ENCODE results near the gene KRT77.

The KRT77 gene

GRCh38 chr12:52677671-52678070, 25.7 kb downstream of the KRT77 start:
- no peak for DNase-seq (ENCODE audit: low spot score)
- TF ChIP-seq CTCF (IDR thresholded peaks at IDR 0.05; ENCODE audit: extremely low read depth, insufficient read depth, missing control alignments) = no peak
- in situ Hi-C loops (cut with MboI; ENCODE audit: low pct_unique_long_range_greater_than_20kb, low sequenced_read_pairs, unreplicated experiment) = no loop called here

GRCh38 chr12:52677126-52677525, 26.2 kb downstream of the KRT77 start:
- TF ChIP-seq CTCF (IDR thresholded peaks at IDR 0.05; ENCODE audit: extremely low read depth, insufficient read depth, missing control alignments) = no peak
- DNase-seq (ENCODE audit: low spot score) = no peak
- in situ Hi-C loops (cut with MboI; ENCODE audit: low pct_unique_long_range_greater_than_20kb, low sequenced_read_pairs, unreplicated experiment) = no loop called here

GRCh38 chr12:52676163-52676562, 27.2 kb downstream of the KRT77 start:
- no peak for TF ChIP-seq CTCF (IDR thresholded peaks at IDR 0.05; ENCODE audit: extremely low read depth, insufficient read depth, missing control alignments)
- in situ Hi-C loops (cut with MboI; ENCODE audit: low pct_unique_long_range_greater_than_20kb, low sequenced_read_pairs, unreplicated experiment) = no loop called here

GRCh38 chr12:52675301-52675701, 28.0 kb downstream of the KRT77 start:
- DNase-seq (ENCODE audit: low spot score) = no peak
- in situ Hi-C loops (cut with MboI; ENCODE audit: low pct_unique_long_range_greater_than_20kb, low sequenced_read_pairs, unreplicated experiment) = no loop called here
- no peak for TF ChIP-seq CTCF (IDR thresholded peaks at IDR 0.05; ENCODE audit: extremely low read depth, insufficient read depth, missing control alignments)

More at GRCh38 chr12:52676163-52676562, 27.2 kb downstream of the KRT77 start:
- DNase-seq (ENCODE audit: low spot score) = no peak

GRCh38 chr12:52674433-52674775, 28.9 kb downstream of the KRT77 start:
- in situ Hi-C loops (cut with MboI; ENCODE audit: low pct_unique_long_range_greater_than_20kb, low sequenced_read_pairs, unreplicated experiment) = no loop called here
- no peak for TF ChIP-seq CTCF (IDR thresholded peaks at IDR 0.05; ENCODE audit: extremely low read depth, insufficient read depth, missing control alignments)
- DNase-seq (ENCODE audit: low spot score) = no peak

- no peak for TF ChIP-seq CTCF (IDR thresholded peaks at IDR 0.05; ENCODE audit: extremely low read depth, insufficient read depth, missing control alignments)
- no peak for DNase-seq (ENCODE audit: low spot score)
- in situ Hi-C loops (cut with MboI; ENCODE audit: low pct_unique_long_range_greater_than_20kb, low sequenced_read_pairs, unreplicated experiment) = no loop called here
These were observed 29.5 kb downstream of the KRT77 start for GRCh38 chr12:52673713-52674432.
